Smooth muscle cell (in vitro differentiated cells): ENCODE measurements around the gene FILIP1. TPM values are rescaled to one million over a fixed set of nuclear protein-coding genes. Genes with fewer than 3 reads are reported as not detected.

ENCODE experiments used
- DNase-seq: peaks from one replicate; lab custom pipeline; 2025; ENCODE audit not compliant: unreplicated experiment; lab: John Stamatoyannopoulos, UW
- H2AFZ ChIP-seq: fragments of 200-600 bp; sonication (generic); 2 replicates; pipeline ENCODE4 v1.6.0; 2016; ENCODE audit warnings: antibody characterized with exemption, low read depth, mild to moderate bottlenecking
- H3F3A ChIP-seq: fragments of 200-600 bp; sonication (generic); 2 replicates; pipeline ENCODE4 v1.6.0; 2017; ENCODE audit warnings: antibody characterized with exemption, low read depth
- H3K27ac ChIP-seq: fragments of 200-600 bp; sonication (generic); 2 replicates; pipeline ENCODE4 v1.5.1; 2016; ENCODE audit warnings: low read depth, mild to moderate bottlenecking
- H3K27me3 ChIP-seq: fragments of 200-600 bp; sonication (generic); 2 replicates; pipeline ENCODE4 v1.6.1; 2016; ENCODE audit warnings: low read depth, mild to moderate bottlenecking
- H3K36me3 ChIP-seq: fragments of 200-600 bp; sonication (generic); 2 replicates; pipeline ENCODE4 v1.5.1; 2016; ENCODE audit warnings: low read depth
- H3K4me1 ChIP-seq: fragments of 200-600 bp; sonication (generic); 2 replicates; pipeline ENCODE4 v1.5.1; 2016; ENCODE audit warnings: low read depth
- H3K4me2 ChIP-seq: fragments of 200-600 bp; sonication (generic); 2 replicates; pipeline ENCODE4 v1.6.0; 2016; ENCODE audit warnings: mild to moderate bottlenecking
- H3K4me3 ChIP-seq: fragments of 200-600 bp; sonication (generic); 2 replicates; pipeline ENCODE4 v1.5.1; 2016; ENCODE audit warnings: mild to moderate bottlenecking
- H3K79me2 ChIP-seq: fragments of 200-600 bp; sonication (generic); 2 replicates; pipeline ENCODE4 v1.6.0; 2016; ENCODE audit warnings: low read depth, mild to moderate bottlenecking
- H3K9ac ChIP-seq: fragments of 200-600 bp; sonication (generic); 2 replicates; pipeline ENCODE4 v1.6.0; 2016; ENCODE audit warnings: low read depth
- H3K9me3 ChIP-seq: fragments of 200-600 bp; sonication (generic); replicated peaks from 2 replicates; pipeline ENCODE4 v1.5.1; 2016; ENCODE audit warnings: low read depth
- H4K20me1 ChIP-seq: fragments of 200-600 bp; sonication (generic); 2 replicates; pipeline ENCODE4 v1.6.0; 2016; ENCODE audit warnings: low read depth
- WGBS: methylation state at CpG from one replicate; pipeline ENCODE4 v1.1.7; 2016; ENCODE audit warnings: low lambda C conversion rate; 5-methylcytosine and 5-hydroxymethylcytosine counted together
- polyA plus RNA-seq: library from polyadenylated mRNA; unstranded; fragments of >200 nt; fragmentation: Nextera tagmentation; extraction: Ambion mirVana; gene quantifications from 2 replicates; pipeline ENCODE4 v1.2.1, GENCODE V29; 2016
- total RNA-seq: library from RNA; depleted of rRNA; stranded (reverse); fragments of >200 nt; gene quantifications from 2 replicates; pipeline ENCODE4 v1.2.3, GENCODE V29; 2014
- TF ChIP-seq, protein P1 (sequence below): fragments of 200-600 bp; sonication (generic); IDR thresholded peaks from 2 replicates; pipeline ENCODE4 v1.5.1; 2017; ENCODE audit warnings: borderline replicate concordance, mild to moderate bottlenecking, antibody characterized with exemption; ENCODE audit not compliant: insufficient read depth, poor library complexity, severe bottlenecking

The FILIP1 gene
- total and polyA plus RNA-seq, 2 experiments from 2014 or later, result 3.0 to 3.5 TPM

GRCh38 chr6:75292555-75292954, 201.0 kb downstream of the FILIP1 start:
- no peaks in the 10 kb centered on the region for H3K9me3 ChIP-seq
- no peaks in the 10 kb centered on the region for H3K27me3 ChIP-seq
- H2AFZ ChIP-seq, result no peak overlapping the region
- no peak overlapping the region for H3K4me3 ChIP-seq
- no peak overlapping the region for H3K9ac ChIP-seq
- H3K36me3 ChIP-seq, result no peaks in the 10 kb centered on the region
- H3K79me2 ChIP-seq, result peaks cover 2% of the 10 kb centered on the region
- peaks cover 2% of the 10 kb centered on the region for H3K4me1 ChIP-seq
- H3K27ac ChIP-seq, result no peak overlapping the region
- no peaks in the 10 kb centered on the region for H4K20me1 ChIP-seq
- WGBS, result 90% methylated on average over 2 of the region's 2 CpGs
- TF ChIP-seq, protein P1, sequence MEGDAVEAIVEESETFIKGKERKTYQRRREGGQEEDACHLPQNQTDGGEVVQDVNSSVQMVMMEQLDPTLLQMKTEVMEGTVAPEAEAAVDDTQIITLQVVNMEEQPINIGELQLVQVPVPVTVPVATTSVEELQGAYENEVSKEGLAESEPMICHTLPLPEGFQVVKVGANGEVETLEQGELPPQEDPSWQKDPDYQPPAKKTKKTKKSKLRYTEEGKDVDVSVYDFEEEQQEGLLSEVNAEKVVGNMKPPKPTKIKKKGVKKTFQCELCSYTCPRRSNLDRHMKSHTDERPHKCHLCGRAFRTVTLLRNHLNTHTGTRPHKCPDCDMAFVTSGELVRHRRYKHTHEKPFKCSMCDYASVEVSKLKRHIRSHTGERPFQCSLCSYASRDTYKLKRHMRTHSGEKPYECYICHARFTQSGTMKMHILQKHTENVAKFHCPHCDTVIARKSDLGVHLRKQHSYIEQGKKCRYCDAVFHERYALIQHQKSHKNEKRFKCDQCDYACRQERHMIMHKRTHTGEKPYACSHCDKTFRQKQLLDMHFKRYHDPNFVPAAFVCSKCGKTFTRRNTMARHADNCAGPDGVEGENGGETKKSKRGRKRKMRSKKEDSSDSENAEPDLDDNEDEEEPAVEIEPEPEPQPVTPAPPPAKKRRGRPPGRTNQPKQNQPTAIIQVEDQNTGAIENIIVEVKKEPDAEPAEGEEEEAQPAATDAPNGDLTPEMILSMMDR, result no peak
- no peaks in the 10 kb centered on the region for H3F3A ChIP-seq
- H3K4me2 ChIP-seq, result no peak overlapping the region
- no peak for DNase-seq

GRCh38 chr6:75291744-75292143, 201.9 kb downstream of the FILIP1 start:
- no peak for DNase-seq
- Histone ChIP-seq H3K36me3 (no peaks in the 10 kb centered on the region), H3K79me2 (peaks cover 4% of the 10 kb centered on the region), H2AFZ (no peak overlapping the region), H3K9ac (no peak overlapping the region), H3K4me3 (no peak overlapping the region), H3K27me3 (no peaks in the 10 kb centered on the region), H4K20me1 (no peaks in the 10 kb centered on the region), H3F3A (no peaks in the 10 kb centered on the region), H3K9me3 (no peaks in the 10 kb centered on the region), H3K4me2 (no peak overlapping the region), H3K4me1 (no peaks in the 10 kb centered on the region), H3K27ac (no peak overlapping the region)
- WGBS, result 88% methylated on average over 1 of the region's 1 CpG
- TF ChIP-seq, protein P1, result no peak

GRCh38 chr6:75291331-75291730, 202.3 kb downstream of the FILIP1 start:
- Histone ChIP-seq H3K4me2 (no peak overlapping the region), H4K20me1 (no peaks in the 10 kb centered on the region), H3K9ac (no peak overlapping the region), H3F3A (no peaks in the 10 kb centered on the region), H3K9me3 (no peaks in the 10 kb centered on the region), H2AFZ (no peak overlapping the region), H3K4me3 (no peak overlapping the region), H3K4me1 (no peaks in the 10 kb centered on the region), H3K79me2 (peaks cover 4% of the 10 kb centered on the region), H3K27me3 (no peaks in the 10 kb centered on the region), H3K36me3 (no peaks in the 10 kb centered on the region), H3K27ac (no peak overlapping the region)
- TF ChIP-seq, protein P1, result no peak
- WGBS, result 90% methylated on average over 2 of the region's 2 CpGs
- no peak for DNase-seq

DNA sequence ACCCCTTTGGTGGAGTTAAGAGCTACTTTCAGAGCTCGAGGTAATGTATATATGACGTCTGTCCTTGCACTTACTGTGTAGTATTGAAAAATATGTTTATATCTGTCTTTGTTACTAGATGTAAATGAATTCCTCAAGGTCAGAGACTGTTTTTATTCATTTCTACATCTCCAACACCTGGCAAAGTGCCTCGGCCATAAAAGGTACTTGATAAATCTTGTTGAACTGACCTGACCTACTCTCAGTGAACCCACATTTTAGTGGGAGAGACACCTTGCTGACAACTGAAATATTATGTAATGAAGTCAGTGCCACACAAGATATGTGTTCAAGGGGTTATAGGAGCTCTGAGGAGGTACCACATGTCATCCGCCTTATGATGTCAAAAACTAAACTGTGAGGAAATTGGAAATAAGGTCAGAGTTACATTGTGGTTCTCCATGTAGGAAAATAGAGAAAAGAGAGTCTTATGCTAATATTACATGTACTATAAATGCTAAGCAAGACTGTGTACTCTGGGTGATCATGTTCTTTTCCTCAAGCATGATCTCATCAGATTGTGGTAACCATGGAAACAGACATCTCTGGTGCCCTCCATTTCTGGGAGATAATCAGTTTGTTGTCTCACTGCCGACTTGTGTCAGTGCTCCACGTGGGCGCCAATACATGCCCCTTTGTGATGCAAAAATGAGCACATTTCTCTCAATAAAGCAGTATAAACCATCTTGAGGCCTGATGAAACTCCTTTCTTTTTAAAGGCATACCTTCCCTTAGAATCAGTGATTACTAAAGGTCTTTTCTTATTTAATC, 203.3 kb downstream of the FILIP1 start:
- H3K79me2 ChIP-seq, result peaks cover 9% of the 10 kb centered on the region
- H3K4me3 ChIP-seq, result no peak overlapping the region
- H2AFZ ChIP-seq, result no peak overlapping the region
- no peaks in the 10 kb centered on the region for H3F3A ChIP-seq
- H3K27me3 ChIP-seq, result no peaks in the 10 kb centered on the region
- H3K36me3 ChIP-seq, result no peaks in the 10 kb centered on the region
- TF ChIP-seq, protein P1, result no peak
- H3K4me2 ChIP-seq, result no peak overlapping the region
- no peaks in the 10 kb centered on the region for H4K20me1 ChIP-seq
- 67% methylated on average over 7 of the region's 7 CpGs for WGBS
- H3K9me3 ChIP-seq, result no peaks in the 10 kb centered on the region
- no peak overlapping the region for H3K9ac ChIP-seq
- DNase-seq, result no peak
- H3K27ac ChIP-seq, result no peak overlapping the region
- H3K4me1 ChIP-seq, result peaks cover 5% of the 10 kb centered on the region
